Mesothelial cell of epicardium (in vitro differentiated cells): ENCODE results near the gene RAD51B. TPM values are rescaled to one million over a fixed set of nuclear protein-coding genes. Genes with fewer than 3 reads are reported as not detected.

Experiments used
- DNase-seq, 2 experiments: peaks; one replicate each; pipeline ENCODE4 v3.0.0; 2021; ENCODE audit warnings: low spot score in 2 of 2; ENCODE audit not compliant: unreplicated experiment in 2 of 2
- H3K27ac Mint-ChIP-seq: 2 replicates; pipeline ENCODE4 v1.8.0; 2021; ENCODE audit warnings: mixed read lengths
- H3K27me3 Mint-ChIP-seq: 2 replicates; pipeline ENCODE4 v1.8.0; 2021; ENCODE audit warnings: low read depth, mixed read lengths
- H3K36me3 Mint-ChIP-seq: 2 replicates; pipeline ENCODE4 v1.8.0; 2021; ENCODE audit warnings: mixed read lengths
- H3K4me1 Mint-ChIP-seq: 2 replicates; pipeline ENCODE4 v1.8.0; 2021; ENCODE audit warnings: mixed read lengths
- H3K4me3 Mint-ChIP-seq: 2 replicates; pipeline ENCODE4 v1.8.0; 2021; ENCODE audit warnings: mild to moderate bottlenecking, moderate library complexity, mixed read lengths
- H3K9me3 Mint-ChIP-seq: 2 replicates; pipeline ENCODE4 v1.8.0; 2021; ENCODE audit warnings: mixed read lengths
- total RNA-seq: library from RNA; stranded (reverse); gene quantifications from 3 replicates; pipeline ENCODE4 v1.2.1, GENCODE V29; 2021
- TF ChIP-seq, protein P1 (sequence below): fragments of 200-600 bp; sonication (generic); IDR thresholded peaks from one replicate; pipeline ENCODE4 v1.5.0; 2021; ENCODE audit warnings: antibody characterized with exemption; ENCODE audit not compliant: unreplicated experiment

The RAD51B gene
- total RNA-seq, 1 donor from 2014 or later: 34.7 TPM

DNA sequence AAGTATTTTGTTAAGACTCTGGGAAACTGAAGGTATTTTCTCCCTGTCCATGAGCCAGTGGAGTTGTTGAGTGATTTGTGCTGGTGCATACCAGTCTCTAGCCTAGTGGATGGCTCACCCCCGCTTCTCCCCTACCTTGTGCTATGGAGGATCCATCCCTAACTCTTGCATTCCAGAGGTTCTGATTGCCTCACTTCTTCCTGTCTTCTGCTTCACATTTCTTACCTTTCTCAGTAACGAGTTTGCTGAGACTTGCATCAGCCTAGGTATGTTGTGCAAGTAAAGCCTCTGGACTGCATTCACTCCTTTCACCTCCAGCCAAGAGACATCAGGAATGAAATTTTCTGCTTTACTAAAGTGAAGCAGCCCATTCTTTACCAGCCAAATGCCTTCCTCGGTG lies 581.7 kb downstream of the RAD51B start:
- Mint-ChIP-seq H3K27ac (peak overlapping the region; percentile 96), H3K27me3 (no peaks in the 10 kb centered on the region), H3K36me3 (no peaks in the 10 kb centered on the region), H3K4me1 (peaks cover 80% of the 10 kb centered on the region), H3K9me3 (no peaks in the 10 kb centered on the region), H3K4me3 (no peak overlapping the region)
- no peak for DNase-seq
- TF ChIP-seq, protein P1, sequence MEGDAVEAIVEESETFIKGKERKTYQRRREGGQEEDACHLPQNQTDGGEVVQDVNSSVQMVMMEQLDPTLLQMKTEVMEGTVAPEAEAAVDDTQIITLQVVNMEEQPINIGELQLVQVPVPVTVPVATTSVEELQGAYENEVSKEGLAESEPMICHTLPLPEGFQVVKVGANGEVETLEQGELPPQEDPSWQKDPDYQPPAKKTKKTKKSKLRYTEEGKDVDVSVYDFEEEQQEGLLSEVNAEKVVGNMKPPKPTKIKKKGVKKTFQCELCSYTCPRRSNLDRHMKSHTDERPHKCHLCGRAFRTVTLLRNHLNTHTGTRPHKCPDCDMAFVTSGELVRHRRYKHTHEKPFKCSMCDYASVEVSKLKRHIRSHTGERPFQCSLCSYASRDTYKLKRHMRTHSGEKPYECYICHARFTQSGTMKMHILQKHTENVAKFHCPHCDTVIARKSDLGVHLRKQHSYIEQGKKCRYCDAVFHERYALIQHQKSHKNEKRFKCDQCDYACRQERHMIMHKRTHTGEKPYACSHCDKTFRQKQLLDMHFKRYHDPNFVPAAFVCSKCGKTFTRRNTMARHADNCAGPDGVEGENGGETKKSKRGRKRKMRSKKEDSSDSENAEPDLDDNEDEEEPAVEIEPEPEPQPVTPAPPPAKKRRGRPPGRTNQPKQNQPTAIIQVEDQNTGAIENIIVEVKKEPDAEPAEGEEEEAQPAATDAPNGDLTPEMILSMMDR: no peak

DNA sequence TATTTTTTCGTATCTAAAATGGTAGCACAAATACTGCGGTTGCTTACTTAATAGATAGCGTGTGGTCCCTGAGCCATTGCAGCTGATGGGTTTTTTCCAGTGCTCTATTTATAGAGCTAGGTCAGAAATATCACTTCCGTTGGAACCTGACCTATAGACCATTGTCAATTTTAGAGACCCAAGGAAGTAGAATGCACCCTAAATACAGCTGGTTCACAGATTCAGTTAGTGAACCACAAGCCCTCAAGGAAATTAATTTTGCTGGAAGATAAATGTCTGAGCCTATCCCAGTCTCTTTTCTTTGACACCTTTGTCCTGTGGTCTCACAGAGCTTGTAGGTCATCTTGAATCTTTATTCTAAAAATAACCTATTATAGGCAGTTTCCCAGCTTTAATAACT lies 582.3 kb downstream of the RAD51B start:
- H3K27me3 Mint-ChIP-seq: no peaks in the 10 kb centered on the region
- H3K4me3 Mint-ChIP-seq: no peak overlapping the region
- H3K4me1 Mint-ChIP-seq: peaks cover 76% of the 10 kb centered on the region
- no peaks in the 10 kb centered on the region for H3K9me3 Mint-ChIP-seq
- TF ChIP-seq, protein P1: no peak
- peak overlapping the region; percentile 96 for H3K27ac Mint-ChIP-seq
- DNase-seq: no peak
- H3K36me3 Mint-ChIP-seq: no peaks in the 10 kb centered on the region

DNA sequence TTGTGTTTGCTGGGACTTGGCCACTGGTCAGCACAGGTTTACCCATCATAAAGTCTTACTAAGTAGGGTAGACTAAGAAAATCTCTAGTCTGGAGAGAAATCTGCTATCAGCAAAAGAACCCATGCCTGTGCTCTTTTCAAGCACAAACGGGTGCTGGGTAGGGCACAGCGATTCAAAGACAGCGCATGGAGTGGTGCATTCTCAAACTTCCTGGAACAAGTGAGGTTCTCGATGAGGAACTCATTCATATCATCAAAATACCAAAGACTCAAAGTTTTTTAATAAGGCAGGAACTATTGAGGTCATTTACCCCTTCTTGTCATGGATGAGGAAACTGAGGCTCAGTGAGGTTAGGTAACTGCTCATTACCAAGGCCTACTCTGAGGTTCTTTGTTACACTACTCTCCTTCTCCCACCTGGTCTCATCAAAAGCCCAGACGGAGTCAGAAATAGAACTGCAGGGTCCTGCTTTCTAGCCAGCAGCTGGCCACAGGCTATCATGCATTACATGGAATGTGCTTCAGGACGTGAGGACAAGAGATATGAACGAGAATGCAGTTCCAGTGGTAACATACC lies 583.0 kb downstream of the RAD51B start:
- H3K4me1 Mint-ChIP-seq: peaks cover 72% of the 10 kb centered on the region
- H3K27ac Mint-ChIP-seq: peak overlapping the region; percentile 96
- H3K27me3 Mint-ChIP-seq: no peaks in the 10 kb centered on the region
- TF ChIP-seq, protein P1: no peak
- no peak overlapping the region for H3K4me3 Mint-ChIP-seq
- DNase-seq: no peak
- no peaks in the 10 kb centered on the region for H3K36me3 Mint-ChIP-seq
- no peaks in the 10 kb centered on the region for H3K9me3 Mint-ChIP-seq

DNA sequence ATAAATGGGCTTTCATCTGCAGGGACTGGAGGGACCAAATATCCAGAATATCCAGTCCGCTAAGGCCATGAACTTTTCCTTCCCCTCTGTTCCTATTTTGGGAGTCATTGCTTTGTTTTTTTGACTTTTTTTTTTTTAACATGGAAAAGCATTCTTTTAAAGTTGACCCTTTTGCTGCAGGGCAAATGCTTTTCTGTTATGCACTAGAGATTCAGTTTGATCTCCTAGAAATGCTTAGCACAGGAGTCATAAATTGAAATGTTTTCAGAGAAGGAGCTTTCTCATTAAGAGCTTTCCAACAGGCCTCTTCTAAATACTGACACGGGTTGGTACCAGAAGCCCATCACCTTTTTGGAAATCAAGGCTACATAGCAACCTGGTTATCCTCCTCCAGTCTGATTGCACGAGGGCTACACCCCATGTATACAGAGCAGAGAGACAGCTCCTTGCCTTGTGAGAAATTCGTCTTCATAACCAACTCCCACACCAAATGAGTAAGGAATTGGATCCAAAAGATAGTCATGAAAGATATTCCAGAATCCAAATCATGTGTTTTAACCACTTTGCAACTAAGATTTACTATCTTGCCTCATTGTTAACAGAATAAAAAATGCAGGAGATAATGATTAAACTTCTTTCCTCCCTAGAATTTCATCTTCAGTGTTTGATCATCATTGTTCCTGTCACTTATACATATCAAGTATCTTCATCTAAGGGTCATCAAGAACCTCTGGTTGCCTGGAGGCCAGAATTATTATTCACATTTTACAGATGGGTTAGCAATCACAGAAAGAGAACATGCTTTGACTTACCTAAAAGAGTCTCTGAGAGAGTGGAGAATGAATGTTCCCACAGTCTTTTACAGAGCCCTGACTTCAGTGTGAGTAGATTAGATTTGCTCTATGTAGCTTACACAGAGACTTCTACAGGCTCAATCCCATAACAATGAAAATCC lies 583.9 kb downstream of the RAD51B start:
- Mint-ChIP-seq H3K36me3 (no peaks in the 10 kb centered on the region), H3K4me1 (peaks cover 70% of the 10 kb centered on the region), H3K27me3 (no peaks in the 10 kb centered on the region), H3K9me3 (no peaks in the 10 kb centered on the region), H3K27ac (peak overlapping the region; percentile 96), H3K4me3 (no peak overlapping the region)
- no peak for DNase-seq
- TF ChIP-seq, protein P1: no peak

DNA sequence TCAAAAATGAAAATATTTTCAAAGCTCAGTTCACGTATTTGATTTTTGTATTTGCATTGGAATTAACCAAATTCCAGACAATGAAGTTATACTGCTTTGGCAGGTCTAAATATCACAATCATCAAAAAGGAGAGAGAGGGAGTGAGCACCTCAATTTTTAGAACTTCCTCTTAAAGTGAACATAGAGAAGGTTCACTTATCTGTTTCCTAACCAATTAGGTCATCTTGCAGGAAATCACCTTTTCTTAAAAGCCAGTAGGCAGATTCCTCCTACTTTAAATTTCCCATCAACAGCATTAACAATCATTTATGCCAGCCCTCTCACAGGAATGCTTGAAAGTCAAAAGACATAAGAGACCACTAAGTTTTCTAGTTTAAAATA lies 584.6 kb downstream of the RAD51B start:
- TF ChIP-seq, protein P1: no peak
- Mint-ChIP-seq H3K4me1 (peaks cover 70% of the 10 kb centered on the region), H3K27ac (peak overlapping the region; percentile 96), H3K4me3 (no peak overlapping the region), H3K36me3 (no peaks in the 10 kb centered on the region), H3K9me3 (no peaks in the 10 kb centered on the region), H3K27me3 (no peaks in the 10 kb centered on the region)
- no peak for DNase-seq
